Fibroblast of villous mesenchyme (primary cell): ENCODE results near the gene INA. TPM values are rescaled to one million over a fixed set of nuclear protein-coding genes. Genes with fewer than 3 reads are reported as not detected.
"Not testable (repeated sequence)": the region's sequence is repeated elsewhere in the genome, so short reads cannot be mapped to it uniquely, and the experiment has no call there.

Experiments used
- DNase-seq: peaks from one replicate; pipeline ENCODE4 v3.0.0-alpha.2; 2010; ENCODE audit warnings: low read depth
- H3K4me3 ChIP-seq: 2 replicates; pipeline ENCODE4 v1.5.1; 2011; ENCODE audit warnings: low read depth, mild to moderate bottlenecking, low read length
- CTCF ChIP-seq: IDR thresholded peaks from 2 replicates; pipeline ENCODE4 v1.5.1; 2012; ENCODE audit warnings: low read depth, mild to moderate bottlenecking, low read length; ENCODE audit not compliant: insufficient read depth
- total RNA-seq: library from RNA; depleted of rRNA; stranded (reverse); fragments of >200 nt; gene quantifications from 2 replicates; pipeline ENCODE4 v1.2.3, GENCODE V29; 2012

Gene INA
- total RNA-seq, 1 donor: 1.7 TPM

GRCh38 chr10:103238506-103239252 is 38.3 kb upstream of the INA start:
- peak; percentile 68 for TF ChIP-seq CTCF
- DNase-seq: peak; percentile 77
- H3K4me3 ChIP-seq: no peak overlapping the region

GRCh38 chr10:103241262-103242011 is 35.5 kb upstream of the INA start:
- no peak overlapping the region for H3K4me3 ChIP-seq
- peak; percentile 46 for DNase-seq
- no peak for TF ChIP-seq CTCF

GRCh38 chr10:103244666-103245271 is 32.2 kb upstream of the INA start:
- TF ChIP-seq CTCF: peak; percentile 94
- no peak overlapping the region for H3K4me3 ChIP-seq
- DNase-seq: peak; percentile 80

GRCh38 chr10:103245587-103245986 is 31.4 kb upstream of the INA start, which contains the start of gene RPEL1:
Gene RPEL1 (plus strand): TSS chr10:103245887. CDS start chr10:103245997, 110 bp downstream.
- not testable (repeated sequence) for H3K4me3 ChIP-seq, DNase-seq

GRCh38 chr10:103246324-103246723 is 30.6 kb upstream of the INA start:
- peak; percentile 31 for TF ChIP-seq CTCF

GRCh38 chr10:103254113-103254512 is 22.8 kb upstream of the INA start:
- no peak for TF ChIP-seq CTCF
- H3K4me3 ChIP-seq: no peak overlapping the region
- no peak for DNase-seq

More at GRCh38 chr10:103246324-103246723, 30.6 kb upstream of the INA start:
- no peak overlapping the region for H3K4me3 ChIP-seq
- DNase-seq: no peak
